GM19452 (cell line): ENCODE data around the gene GSTM2.

ENCODE experiments used
- ATAC-seq: cut with Tn5 transposase; IDR thresholded peaks from one replicate; pipeline ENCODE4 v1.9.1; 2021; ENCODE audit not compliant: unreplicated experiment

Gene GSTM2

GRCh38 chr1:109629372-109630030 lies 38.4 kb upstream of the GSTM2 start:
- no peak for ATAC-seq

- ATAC-seq, result no peak
Measured at GRCh38 chr1:109630081-109630897, 37.6 kb upstream of the GSTM2 start.

GRCh38 chr1:109630898-109631512 lies 36.9 kb upstream of the GSTM2 start:
- no peak for ATAC-seq

DNA sequence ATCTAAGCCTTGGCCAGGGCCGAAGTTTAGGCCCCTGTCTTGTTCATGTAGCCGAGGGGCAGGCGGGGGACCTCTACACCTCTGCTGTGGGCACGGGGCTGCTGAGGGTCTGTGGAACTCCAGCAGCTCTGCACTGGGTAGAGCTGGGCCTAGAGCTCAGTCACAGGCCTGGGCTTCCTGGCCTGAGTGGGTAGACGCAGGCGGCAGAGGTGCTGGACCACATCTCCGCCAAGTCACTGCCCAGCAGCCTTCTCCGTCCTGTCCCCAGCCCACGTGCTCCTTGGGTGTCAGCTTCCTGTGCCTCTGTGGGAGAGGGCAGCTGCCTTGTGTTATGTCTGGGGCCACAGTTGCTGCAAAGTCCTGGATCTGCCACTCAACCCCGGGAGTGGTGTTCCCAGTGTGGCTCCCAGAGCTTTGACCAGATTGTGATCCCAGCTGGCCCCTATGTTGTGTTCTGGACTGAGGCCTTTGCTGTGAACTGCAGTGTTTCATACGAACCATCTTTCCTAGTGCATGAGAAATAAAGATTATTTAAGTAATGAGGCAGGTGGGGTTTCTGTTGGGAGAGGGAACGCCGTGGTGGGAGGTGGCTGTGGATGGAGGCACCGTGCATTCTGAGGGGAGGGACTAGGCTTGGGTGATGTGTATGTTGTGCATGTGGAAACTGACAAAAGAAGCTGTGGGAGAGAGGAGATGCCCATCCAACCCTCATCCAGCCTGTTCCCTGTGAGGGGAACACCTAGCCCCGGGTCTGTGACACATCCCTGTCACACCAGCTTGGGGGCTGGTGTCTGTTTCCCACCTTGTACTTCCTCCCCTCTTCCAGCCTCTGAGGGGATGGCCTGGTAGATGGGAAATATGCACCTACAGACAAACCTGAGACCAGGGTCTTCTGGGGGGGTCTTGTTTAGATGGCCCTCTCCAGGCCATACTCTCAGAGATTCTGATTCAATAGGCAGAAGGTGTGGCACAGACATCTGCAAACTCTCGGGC lies 36.0 kb upstream of the GSTM2 start:
- no peak for ATAC-seq

- no peak for ATAC-seq
Measured at GRCh38 chr1:109632671-109633346, 35.0 kb upstream of the GSTM2 start.

DNA sequence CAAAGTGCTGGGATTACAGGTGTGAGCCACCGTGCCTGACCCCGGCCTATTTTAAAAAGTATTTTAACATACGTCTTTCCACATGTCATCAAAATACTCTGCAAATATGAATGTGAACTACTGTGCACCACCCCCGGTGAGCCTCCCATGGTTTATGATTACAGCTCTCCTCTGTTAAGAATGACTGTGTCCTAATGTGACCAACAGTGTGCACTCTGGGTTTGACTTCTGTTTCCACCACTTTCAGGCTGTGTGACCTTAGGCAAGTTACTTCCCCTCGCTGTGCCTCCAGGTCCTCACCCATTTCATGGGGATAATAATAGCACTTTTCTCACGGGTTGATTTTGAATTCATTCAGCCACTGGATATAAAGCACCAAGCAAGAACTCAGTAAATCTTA lies 33.6 kb upstream of the GSTM2 start:
- no peak for ATAC-seq

DNA sequence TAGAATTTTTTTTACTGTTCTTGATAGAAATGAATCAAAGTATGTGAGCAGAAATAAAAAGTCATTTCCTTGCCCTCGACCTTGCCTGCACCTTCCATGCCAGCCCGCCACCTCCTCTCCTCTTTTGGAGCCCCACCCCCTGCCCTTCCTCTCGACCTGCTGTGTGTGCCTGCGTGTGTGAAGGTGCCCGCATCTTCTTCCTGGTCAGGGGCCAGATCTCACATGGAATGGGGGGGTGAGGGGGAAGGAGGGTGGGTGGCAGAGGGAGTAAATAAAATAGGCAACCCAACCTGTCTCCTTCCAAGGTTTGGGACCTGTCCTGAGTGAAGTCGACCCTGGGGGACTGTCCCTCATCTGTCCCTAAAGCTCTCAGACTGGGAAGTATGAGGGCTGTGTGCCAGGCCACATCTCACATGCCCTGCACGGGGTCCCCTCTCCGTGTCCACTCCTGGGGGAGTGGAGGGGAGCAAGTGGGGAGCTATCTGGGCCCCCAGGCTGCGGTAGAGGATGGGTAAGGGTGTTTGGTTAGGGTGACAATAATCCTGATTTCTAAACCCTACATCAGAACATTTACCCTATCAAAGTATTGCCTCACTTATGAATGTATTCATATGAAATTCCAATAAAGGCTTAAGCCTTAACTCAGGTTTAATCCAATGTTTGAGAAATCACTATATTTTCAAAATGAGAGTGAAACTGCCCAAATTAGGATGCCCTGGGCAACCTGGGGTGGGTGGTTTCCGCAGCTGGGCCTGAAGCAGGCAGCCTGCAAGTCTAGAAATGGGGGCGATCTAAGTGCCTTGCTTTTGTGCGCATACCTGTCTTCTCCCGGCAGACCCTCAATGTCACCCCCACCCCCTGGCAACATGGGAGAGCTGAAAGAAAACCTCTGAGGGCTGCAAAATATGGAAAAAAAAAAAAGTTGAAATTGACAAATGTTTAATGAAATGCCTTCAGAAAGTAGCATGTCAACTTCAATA lies 32.8 kb upstream of the GSTM2 start:
- no peak for ATAC-seq

GRCh38 chr1:109635862-109636200 lies 32.0 kb upstream of the GSTM2 start:
- no peak for ATAC-seq

GRCh38 chr1:109636201-109636952 lies 31.5 kb upstream of the GSTM2 start:
- no peak for ATAC-seq

DNA sequence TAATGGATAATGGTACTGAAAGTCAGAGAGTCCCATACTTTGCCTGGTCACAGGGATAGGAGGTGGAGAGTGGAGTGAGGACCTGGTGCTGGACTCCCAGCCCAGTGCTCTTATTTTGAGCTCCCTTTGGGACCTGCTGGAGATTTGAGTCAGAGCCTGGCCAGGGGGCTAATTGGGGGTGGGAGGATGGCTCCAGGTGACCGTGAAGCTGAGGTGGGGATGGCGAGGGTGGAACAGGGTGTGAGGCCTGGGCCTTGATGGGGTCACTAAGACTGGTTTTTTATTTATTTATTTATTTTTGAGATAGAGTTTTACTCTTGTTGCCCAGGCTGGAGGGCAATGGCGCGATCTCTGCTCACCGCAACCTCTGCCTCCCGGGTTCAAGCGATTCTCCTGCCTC lies 30.4 kb upstream of the GSTM2 start:
- no peak for ATAC-seq

DNA sequence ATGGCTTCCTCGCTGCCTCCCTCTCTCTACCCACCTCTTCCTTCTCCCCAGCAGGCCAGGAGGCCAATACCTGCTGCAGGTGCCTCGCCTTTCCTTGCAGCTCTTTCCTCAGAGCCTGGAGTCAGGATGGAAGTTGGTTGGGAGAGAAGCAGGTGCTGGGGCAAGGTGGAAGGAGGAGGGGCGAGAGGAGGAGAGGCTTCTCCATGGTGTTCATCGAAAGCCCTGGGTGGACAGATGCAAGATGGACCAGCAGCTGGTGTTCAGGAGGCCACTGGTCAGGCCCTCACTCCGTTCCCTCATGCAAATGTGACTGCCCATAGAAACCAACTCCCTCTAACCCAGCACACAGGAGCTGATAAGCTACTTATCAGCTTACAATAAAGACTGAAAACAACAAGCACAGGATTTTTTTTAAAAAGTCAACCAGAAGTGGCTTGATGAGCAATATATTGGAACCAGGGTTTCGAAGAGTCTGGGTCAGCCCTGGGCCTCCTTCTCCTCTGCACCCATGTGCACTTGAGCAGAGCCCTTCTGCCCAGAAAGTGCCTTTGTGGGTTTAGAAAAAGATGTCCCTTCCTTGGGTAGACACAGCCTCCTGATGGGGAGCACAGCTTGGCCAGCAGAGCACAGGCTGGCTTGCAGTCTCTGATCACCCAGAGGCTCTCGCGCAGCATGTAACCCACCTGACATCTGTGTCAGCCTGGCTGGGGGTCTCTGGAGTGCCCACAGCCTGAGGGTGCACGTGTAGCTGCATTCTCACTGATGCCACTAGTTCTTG lies 28.6 kb upstream of the GSTM2 start:
- no peak for ATAC-seq

GRCh38 chr1:109639841-109640184 lies 28.0 kb upstream of the GSTM2 start:
- no peak for ATAC-seq

GRCh38 chr1:109640285-109640865 lies 27.5 kb upstream of the GSTM2 start:
- peak; percentile 59 for ATAC-seq

- no peak for ATAC-seq
Measured at GRCh38 chr1:109641078-109641740, 26.6 kb upstream of the GSTM2 start.

GRCh38 chr1:109641861-109642260 lies 26.0 kb upstream of the GSTM2 start:
- no peak for ATAC-seq

DNA sequence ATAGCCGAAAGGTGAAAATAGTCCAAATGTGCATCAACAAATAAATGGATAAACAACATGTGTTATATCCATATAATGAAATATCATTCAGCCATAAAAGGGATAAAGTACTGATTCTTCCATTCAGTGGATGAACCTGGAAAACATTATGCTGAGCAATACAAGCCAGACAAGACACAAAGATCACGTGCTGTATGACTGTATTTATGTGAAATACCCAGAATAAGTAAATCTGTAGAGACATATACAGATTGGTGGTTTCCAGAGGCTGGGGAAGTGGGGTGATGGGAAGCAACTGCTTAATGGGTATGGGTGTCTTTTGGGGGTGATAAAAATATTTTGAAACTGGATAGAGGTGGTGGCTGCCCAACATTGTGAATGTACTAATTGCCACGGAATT lies 25.2 kb upstream of the GSTM2 start:
- ATAC-seq, result no peak
